OCI-LY1 (cell line): ENCODE measurements around the gene ARHGAP35.

Experiments used
- EZH2 ChIP-seq: fragments of 200-600 bp; sonication (generic), shearing (Covaris generic); IDR thresholded peaks from 2 replicates; pipeline ENCODE4 v1.8.0; 2017; ENCODE audit warnings: borderline replicate concordance, mixed run types, mild to moderate bottlenecking, antibody characterized with exemption, low read length, moderate library complexity, mixed read lengths
- TF ChIP-seq, protein P1 (sequence below): fragments of 200-600 bp; sonication (generic), shearing (Covaris generic); IDR thresholded peaks from 2 replicates; pipeline ENCODE4 v1.5.1; 2017; ENCODE audit warnings: mild to moderate bottlenecking, antibody characterized with exemption, low read length, moderate library complexity, mixed read lengths

GRCh38 chr19:46898731-46899130, 37.9 kb downstream of the ARHGAP35 start:
- TF ChIP-seq, protein P1, sequence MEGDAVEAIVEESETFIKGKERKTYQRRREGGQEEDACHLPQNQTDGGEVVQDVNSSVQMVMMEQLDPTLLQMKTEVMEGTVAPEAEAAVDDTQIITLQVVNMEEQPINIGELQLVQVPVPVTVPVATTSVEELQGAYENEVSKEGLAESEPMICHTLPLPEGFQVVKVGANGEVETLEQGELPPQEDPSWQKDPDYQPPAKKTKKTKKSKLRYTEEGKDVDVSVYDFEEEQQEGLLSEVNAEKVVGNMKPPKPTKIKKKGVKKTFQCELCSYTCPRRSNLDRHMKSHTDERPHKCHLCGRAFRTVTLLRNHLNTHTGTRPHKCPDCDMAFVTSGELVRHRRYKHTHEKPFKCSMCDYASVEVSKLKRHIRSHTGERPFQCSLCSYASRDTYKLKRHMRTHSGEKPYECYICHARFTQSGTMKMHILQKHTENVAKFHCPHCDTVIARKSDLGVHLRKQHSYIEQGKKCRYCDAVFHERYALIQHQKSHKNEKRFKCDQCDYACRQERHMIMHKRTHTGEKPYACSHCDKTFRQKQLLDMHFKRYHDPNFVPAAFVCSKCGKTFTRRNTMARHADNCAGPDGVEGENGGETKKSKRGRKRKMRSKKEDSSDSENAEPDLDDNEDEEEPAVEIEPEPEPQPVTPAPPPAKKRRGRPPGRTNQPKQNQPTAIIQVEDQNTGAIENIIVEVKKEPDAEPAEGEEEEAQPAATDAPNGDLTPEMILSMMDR = no peak
- TF ChIP-seq EZH2 = no peak
